Caco-2 (cell line): Measurements from ENCODE around the gene IGFLR1. TPM values are rescaled to one million over a fixed set of nuclear protein-coding genes. Genes with fewer than 3 reads are reported as not detected.

Source experiments
- BruUV-seq: library from RNA; stranded (reverse); fragments of 400-500 nt; replicated peaks from 2 replicates; lab custom pipeline; 2021; lab: Mats Ljungman, UMichigan
- CTCF ChIA-PET: fragments of 300-600 bp; sonication (Branson Sonifier 250); formaldehyde crosslinking; loops from one replicate; lab custom pipeline; 2022; ENCODE audit warnings: antibody characterized with exemption; lab: Charles Lee
- POLR2A ChIA-PET: fragments of 300-600 bp; sonication (Branson Sonifier 250); formaldehyde crosslinking; loops from one replicate; lab custom pipeline; 2022; ENCODE audit warnings: antibody characterized with exemption; lab: Charles Lee
- DNase-seq, 2 experiments: peaks; one replicate each; pipeline versions ENCODE4 v3.0.0 to v3.0.0-alpha.2; 2020 to 2022
- H3K27me3 ChIP-seq: replicated peaks from 2 replicates; pipeline ENCODE4 v1.6.0; 2011; ENCODE audit warnings: low read length; ENCODE audit not compliant: control insufficient read depth, insufficient read depth
- H3K36me3 ChIP-seq: 2 replicates; pipeline ENCODE4 v1.5.1; 2011; ENCODE audit warnings: low read length; ENCODE audit not compliant: control insufficient read depth, insufficient read depth
- H3K4me1 ChIP-seq: fragments of 250-450 bp; sonication (Bioruptor Pico); 2 replicates; pipeline ENCODE4 v1.5.1; 2020; ENCODE audit warnings: mild to moderate bottlenecking
- H3K4me3 ChIP-seq: 2 replicates; pipeline ENCODE4 v1.5.1; 2011; ENCODE audit warnings: low read depth, mild to moderate bottlenecking, control low read depth, low read length
- H3K9me3 ChIP-seq: fragments of 250-450 bp; sonication (Bioruptor Pico); 2 replicates; pipeline ENCODE4 v1.5.1; 2020; ENCODE audit warnings: mild to moderate bottlenecking, moderate library complexity
- H3K27ac Mint-ChIP-seq: one replicate; pipeline ENCODE4 v1.8.0; 2022; ENCODE audit warnings: mixed read lengths; ENCODE audit not compliant: unreplicated experiment
- H3K27me3 Mint-ChIP-seq: one replicate; pipeline ENCODE4 v1.8.0; 2022; ENCODE audit warnings: mixed read lengths; ENCODE audit not compliant: insufficient read depth, unreplicated experiment
- H3K36me3 Mint-ChIP-seq: one replicate; pipeline ENCODE4 v1.8.0; 2022; ENCODE audit warnings: mild to moderate bottlenecking, mixed read lengths; ENCODE audit not compliant: insufficient read depth, unreplicated experiment
- H3K4me1 Mint-ChIP-seq: one replicate; pipeline ENCODE4 v1.8.0; 2022; ENCODE audit warnings: low read depth, mixed read lengths; ENCODE audit not compliant: unreplicated experiment
- H3K4me3 Mint-ChIP-seq: one replicate; pipeline ENCODE4 v1.8.0; 2022; ENCODE audit warnings: mild to moderate bottlenecking, moderate library complexity, mixed read lengths; ENCODE audit not compliant: unreplicated experiment
- H3K9me3 Mint-ChIP-seq: one replicate; pipeline ENCODE4 v1.8.0; 2022; ENCODE audit warnings: mixed read lengths; ENCODE audit not compliant: unreplicated experiment
- CTCF ChIP-seq, 2 experiments: fragments of 200-600 bp in 1 of 2; IDR thresholded peaks; 1 replicate in 1 of 2; 2 replicates in 1 of 2; pipeline versions ENCODE4 v1.5.1 to v1.8.0; 2011 to 2022; ENCODE audit warnings: antibody characterized with exemption in 1 of 2, control low read depth in 1 of 2, inconsistent platforms in 1 of 2, low read depth in 1 of 2, low read length in 1 of 2, mild to moderate bottlenecking in 1 of 2, moderate library complexity in 1 of 2; ENCODE audit not compliant: insufficient read depth in 1 of 2, severe bottlenecking in 1 of 2, unreplicated experiment in 1 of 2
- intact Hi-C: fragments of 100-400 bp; cut with micrococcal nuclease; formaldehyde crosslinking; loops from one replicate; pipeline ENCODE4 v1.10.0; 2022; ENCODE audit not compliant: unreplicated experiment
- total RNA-seq: library from RNA; stranded (reverse); gene quantifications from 2 replicates; pipeline ENCODE4 v1.2.3, GENCODE V29; 2022

IGFLR1 gene
- total RNA-seq, 1 experiment from 2014 or later: 11.3 TPM

DNA sequence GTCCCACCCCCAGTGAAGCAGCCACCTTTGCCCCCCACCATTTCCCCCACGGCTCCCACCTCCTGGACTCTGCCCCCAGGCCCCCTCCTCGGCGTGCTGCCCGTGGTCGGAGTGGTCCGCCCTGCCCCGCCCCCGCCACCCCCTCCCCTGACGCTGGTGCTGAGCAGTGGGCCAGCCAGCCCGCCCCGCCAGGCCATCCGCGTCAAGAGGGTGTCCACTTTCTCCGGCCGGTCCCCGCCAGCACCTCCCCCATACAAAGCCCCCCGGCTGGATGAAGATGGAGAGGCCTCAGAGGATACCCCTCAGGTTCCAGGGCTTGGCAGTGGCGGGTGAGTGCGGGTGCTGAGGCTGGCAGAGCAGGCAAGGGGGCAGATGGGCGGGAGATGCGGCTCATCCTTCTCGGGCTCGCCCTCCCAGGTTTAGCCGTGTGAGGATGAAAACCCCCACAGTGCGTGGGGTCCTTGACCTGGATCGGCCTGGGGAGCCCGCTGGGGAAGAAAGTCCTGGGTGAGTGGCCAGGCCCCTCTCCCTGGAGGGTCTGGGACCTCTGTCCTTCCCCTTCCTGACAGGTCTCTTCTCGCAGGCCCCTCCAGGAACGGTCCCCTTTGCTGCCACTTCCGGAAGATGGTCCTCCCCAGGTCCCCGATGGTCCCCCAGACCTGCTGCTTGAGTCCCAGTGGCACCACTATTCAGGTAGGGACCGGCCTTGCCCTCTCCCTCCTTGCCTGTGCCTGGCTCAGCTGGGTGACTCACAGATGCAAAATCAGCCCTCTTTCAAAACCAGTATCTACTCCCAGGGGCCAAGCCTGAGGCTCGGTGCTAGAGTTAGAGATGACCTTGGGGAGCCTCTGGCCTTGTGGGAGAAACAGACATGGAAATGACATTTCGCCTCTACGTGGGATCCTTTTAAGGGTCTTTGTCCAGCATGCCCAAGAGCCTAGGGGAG, 8.8 kb downstream of the IGFLR1 start:
- Histone ChIP-seq H3K4me1 (no peaks in the 10 kb centered on the region), H3K27me3 (no peaks in the 10 kb centered on the region), H3K4me3 (no peak overlapping the region), H3K36me3 (peaks cover 14% of the 10 kb centered on the region), H3K9me3 (no peaks in the 10 kb centered on the region)
- BruUV-seq: no TSS peak
- ChIA-PET POLR2A (no interaction called here), CTCF (no interaction called here)
- DNase-seq: no peak
- H3K36me3 Mint-ChIP-seq: peaks cover 81% of the 10 kb centered on the region
- no peak for TF ChIP-seq CTCF (IDR thresholded peaks at IDR 0.05; ENCODE audit: insufficient read depth in 1 of 2, low read depth in 1 of 2, low read length in 1 of 2, severe bottlenecking in 1 of 2, unreplicated experiment in 1 of 2)
- intact Hi-C loops: no loop called here
- H3K27me3 Mint-ChIP-seq: no peaks in the 10 kb centered on the region
- H3K9me3 Mint-ChIP-seq: no peaks in the 10 kb centered on the region
- no peak overlapping the region for H3K4me3 Mint-ChIP-seq
- H3K27ac Mint-ChIP-seq: no peak overlapping the region
- no peaks in the 10 kb centered on the region for H3K4me1 Mint-ChIP-seq

- no peaks in the 10 kb centered on the region for H3K4me1 ChIP-seq
- POLR2A ChIA-PET: no interaction called here
- CTCF ChIA-PET: no interaction called here
These were observed 9.6 kb downstream of the IGFLR1 start for GRCh38 chr19:35732540-35733179.

More at GRCh38 chr19:35732540-35733179, 9.6 kb downstream of the IGFLR1 start:
- Histone ChIP-seq H3K4me3 (no peak overlapping the region), H3K9me3 (no peaks in the 10 kb centered on the region), H3K36me3 (peaks cover 12% of the 10 kb centered on the region), H3K27me3 (no peaks in the 10 kb centered on the region)
- Mint-ChIP-seq H3K9me3 (no peaks in the 10 kb centered on the region), H3K27me3 (no peaks in the 10 kb centered on the region), H3K36me3 (peaks cover 83% of the 10 kb centered on the region), H3K4me1 (no peaks in the 10 kb centered on the region), H3K4me3 (no peak overlapping the region), H3K27ac (no peak overlapping the region)
- intact Hi-C loops: no loop called here
- TF ChIP-seq CTCF (IDR thresholded peaks at IDR 0.05; ENCODE audit: insufficient read depth in 1 of 2, low read depth in 1 of 2, low read length in 1 of 2, severe bottlenecking in 1 of 2, unreplicated experiment in 1 of 2): no peak
- no TSS peak for BruUV-seq
- DNase-seq: no peak
